IPS DF 4.7 (cell line): ENCODE data around the gene CBX1.
A peak's percentile ranks its signal among the peaks of the same experiment; 100 is the strongest.
"Not testable (repeated sequence)": the region's sequence is repeated elsewhere in the genome, so short reads cannot be mapped to it uniquely, and the experiment has no call there.

ENCODE experiments used
- DNase-seq: peaks from one replicate; pipeline ENCODE4 v3.0.0-alpha.2; 2013; ENCODE audit warnings: low spot score; ENCODE audit errors: extremely low read depth

The CBX1 gene

DNA sequence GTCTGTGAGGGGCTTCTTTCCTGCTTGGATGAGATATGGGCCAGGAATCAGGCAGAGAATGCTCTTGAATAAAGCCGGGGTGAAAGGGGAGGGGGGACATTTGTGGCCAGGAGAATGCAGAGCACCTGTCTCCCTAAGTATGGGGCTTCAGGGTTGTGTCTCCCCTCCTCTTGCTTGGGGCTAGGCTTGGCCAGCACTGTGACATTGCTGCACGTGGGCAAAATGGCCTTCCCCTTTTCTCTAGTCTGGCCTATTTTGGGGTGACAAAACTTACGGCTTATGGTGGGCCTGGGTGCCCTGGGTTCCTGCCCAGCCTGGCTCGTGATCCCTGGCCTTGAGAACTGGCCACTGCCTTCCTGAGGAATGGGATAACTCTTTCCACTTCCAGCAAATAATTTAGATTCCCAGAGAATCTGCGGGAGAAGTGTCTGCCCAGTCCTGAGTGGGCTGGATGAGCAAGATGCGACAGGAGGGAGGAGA, 47.5 kb downstream of the CBX1 start:
- no peak for DNase-seq

DNA sequence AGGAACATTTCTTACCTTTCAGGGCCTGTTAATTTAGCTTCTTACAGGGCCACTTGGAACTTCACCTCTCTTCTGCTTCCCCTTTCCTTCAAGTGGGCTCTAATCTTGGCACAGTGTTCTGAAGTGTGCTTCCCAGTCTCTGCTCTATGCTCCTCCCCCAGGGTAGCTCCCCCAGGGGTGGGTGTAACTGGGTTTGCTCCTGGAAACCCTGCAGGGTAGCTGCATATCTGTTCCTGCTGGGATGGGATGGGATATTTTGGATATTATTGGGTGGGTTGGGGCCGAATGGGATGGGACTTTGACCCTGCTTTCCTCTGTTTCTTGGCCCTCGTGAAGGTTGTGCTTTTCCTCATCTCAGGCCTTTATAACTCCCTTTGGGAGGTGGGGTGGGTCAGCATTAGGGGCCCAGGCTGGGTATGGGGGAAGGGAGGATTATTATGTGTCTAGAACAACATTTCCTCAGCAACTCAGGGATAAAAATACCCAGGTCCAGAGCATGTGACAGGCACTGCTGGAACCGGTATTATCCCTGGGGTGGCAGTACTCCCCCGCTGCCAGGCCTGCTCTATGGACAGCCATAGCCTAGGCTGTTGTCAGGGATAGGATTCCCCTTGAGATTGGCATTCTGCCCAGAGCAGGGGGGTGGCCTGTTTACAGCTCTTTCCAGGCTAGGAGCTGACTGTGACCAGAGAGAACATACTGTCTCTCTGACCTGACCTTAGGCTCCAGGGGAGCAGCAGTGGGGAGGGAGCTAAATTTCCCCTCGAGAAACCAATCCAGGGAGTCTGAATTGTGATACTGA, 48.1 kb downstream of the CBX1 start:
- DNase-seq = no peak

DNA sequence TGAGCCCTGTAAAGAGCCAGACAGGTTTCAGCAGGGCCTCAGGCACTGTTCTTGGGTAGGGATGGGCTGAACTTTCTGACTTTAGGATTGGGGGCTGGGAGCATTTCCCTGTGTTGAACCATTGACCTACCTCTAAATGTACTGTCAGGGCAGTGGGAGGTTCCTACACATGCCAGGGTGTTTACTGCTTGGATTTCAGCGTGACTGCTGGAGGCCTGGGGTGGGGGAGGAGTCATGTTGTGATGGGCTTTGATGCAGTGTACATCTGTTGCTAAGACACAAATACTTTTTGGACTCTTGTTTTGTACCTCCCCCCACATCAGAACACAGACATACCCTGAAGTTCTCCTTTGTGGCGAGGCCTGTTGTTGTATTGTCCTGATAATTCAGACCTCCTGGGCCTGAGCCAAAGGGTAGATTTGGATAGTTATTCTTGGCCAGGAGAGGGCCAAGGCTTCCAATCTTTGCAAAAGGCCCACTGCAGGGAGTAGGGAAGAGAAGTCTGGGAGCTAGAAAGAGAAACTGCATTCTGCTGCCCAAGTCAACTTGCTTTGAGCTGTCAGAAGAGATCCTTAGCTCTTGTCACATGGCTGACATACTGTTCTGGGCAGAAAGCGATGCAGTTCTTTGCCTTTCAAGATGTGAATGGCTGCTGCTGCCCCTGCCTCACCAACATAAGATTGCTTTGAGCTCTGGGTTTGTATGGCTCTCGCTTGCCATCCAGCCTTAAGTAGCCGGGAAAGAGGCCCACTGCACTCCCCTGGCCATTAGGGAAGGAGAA, 49.4 kb downstream of the CBX1 start:
- DNase-seq = no peak

DNA sequence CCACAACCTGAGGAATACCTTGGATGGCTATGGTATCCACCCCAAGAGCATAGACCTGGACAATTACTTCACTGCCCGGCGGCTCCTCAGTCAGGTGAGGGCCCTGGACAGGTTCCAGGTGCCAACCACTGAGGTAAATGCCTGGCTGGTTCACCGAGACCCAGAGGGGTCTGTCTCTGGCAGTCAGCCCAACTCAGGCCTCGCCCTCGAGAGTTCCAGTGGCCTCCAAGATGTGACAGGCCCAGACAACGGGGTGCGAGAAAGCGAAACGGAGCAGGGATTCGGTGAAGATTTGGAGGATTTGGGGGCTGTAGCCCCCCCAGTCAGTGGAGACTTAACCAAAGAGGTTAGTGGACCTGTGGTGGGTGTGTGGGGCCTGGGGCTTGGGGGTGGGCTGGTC, 50.0 kb downstream of the CBX1 start:
- no peak for DNase-seq

DNA sequence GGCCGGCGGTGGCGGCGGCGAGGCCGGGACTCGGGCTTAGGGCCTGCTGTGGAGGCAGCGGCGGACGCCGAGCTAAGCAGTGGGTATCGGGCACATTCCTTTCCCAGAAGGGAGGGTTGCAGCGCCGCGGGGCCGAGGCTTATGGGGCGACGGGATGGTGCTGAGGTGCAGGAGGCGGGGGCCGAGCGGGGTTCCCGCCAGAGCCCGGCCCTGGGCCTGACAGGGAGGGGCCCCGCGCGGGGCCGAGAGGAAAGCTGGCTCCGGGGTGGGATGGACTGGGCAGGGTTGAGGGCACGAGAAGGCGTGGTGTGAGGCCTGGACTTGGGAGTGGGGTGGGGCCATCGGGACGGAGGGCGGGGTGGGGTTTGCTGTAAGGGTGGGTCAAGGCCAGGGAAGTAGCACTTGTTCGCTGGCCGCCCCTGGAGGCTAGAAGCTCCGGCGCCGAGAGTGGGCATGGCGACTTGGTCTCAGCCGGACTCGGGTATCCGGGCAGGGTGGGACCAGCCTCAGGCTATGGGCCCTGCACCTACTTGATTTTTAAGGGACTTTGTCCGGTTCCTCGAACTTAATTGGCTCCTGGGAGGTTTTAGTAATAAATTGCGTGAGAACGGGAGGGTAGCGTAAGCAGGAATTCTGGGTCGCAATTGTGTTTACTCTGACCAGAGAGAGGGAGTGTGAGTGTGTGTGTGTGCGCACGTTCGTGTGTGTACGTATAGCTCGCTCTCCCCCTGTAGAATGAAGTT, 52.7 kb downstream of the CBX1 start:
- no peak for DNase-seq

DNA sequence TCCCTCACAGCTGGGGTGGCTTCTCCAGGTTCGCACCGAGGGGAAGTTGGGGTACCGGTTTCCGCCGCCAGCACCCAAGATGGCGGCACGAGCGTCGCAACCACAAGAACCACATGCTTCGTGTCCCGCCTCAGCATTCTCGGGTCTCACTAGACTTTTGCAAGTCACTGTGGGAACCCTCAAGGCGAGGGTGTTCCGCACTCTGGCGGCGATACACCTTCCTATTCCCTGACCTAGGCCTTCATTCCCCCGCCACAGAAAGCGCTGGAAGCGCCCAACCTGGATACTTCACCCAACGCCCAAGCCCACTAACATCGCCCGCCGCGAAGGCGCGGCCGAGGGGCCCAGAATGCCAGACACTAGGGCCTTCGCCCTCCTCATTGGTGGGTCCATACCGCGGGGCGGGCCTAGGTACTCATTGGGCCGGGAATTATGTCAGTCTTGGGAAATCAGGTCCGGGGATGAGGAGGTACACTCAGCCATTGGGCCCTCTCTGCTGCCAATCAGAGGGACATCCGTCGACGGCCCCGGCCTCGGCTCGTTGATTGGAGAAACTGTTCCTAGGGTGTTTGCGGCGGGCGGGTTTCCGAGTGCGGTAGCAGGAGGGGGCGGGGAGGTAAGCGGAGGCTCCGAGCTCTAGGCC, 53.4 kb downstream of the CBX1 start, which contains the start of gene NFE2L1:
Gene NFE2L1, plus strand, starts transcription at position 619 of the 643 bp plus-strand sequence. CDS start 2,760 bp downstream, outside the sequence.
- peak; percentile 96 for DNase-seq

DNA sequence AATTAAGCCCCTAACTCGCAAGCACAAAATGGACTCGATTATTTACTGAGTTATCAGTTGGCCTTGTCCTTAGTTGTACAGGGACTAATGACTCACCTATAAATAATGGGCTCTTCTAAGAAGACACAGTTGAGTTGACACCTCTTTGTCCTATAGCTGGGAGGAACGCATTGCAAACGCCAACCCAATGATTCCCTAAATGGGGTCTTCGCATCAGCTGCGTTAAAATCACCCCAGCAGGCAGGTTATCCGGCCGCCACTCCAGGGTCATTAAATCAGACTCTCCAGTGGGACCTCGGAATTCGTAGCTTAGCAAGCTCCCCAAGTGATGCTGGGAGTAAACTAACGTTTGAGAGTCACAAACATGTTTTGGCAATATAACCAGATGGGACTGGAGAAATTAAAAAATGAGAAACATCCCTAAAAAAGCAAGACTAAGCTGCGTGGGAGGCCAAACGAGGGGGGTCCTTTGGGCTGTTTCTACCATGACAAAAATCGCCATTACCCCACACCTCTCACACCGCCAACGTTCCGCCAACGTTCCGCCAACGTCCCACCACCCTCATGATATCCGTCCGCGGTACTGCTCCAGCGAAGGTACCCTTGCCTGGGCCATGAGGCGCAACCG, 54.1 kb downstream of the CBX1 start:
- DNase-seq = no peak

DNA sequence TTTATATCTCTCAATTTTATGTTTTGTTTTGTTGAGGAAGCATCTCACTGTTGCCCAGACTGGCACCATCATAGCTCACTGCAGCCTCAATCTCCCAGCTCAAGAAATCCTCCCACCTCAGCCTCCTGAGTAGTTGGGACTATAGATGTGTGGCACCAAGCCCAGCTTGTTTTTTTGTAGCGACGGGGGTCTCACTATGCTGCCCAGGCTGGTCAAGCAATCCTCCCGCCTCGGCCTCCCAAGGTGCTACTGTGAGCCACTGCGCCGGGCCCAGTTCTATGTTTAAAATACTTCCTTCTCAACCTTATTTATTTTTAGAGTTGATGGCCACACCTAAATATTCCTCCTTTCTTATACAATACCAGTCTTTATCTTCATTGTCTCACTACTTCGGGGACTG, 55.0 kb downstream of the CBX1 start:
- DNase-seq = no peak

DNA sequence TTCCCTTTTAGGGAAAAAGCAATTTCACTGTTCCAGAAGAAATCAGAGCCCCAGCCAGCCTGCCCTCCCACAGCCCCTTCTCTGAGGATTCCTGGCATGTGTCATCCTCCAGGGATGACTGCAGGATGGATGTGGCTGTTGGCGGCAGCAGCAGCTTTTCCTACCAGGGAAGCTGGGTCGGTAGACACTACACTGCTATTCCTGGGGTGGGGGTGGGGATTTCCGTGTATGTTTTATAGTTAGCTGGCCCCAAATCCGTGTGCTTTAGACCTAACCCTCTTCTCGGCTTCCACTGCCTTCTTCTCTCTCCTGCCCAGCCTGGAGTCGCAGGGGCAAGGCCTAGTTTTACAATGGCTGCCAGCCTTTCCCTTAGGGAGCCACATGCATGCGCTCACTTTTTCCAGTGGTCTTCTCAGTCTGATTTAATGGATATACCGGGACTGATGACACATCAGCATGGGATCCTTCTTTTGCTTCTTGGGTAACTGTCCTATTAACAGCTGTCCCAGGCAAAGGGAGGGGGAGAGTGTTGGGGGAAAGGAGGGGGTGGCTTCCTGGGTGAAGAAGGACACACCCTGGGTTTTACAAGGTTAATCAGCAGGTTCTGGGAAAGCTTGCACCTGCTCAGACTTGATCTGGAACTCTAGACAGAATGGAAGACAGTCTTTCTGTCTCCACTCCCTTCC, 55.8 kb downstream of the CBX1 start:
- DNase-seq = no peak

DNA sequence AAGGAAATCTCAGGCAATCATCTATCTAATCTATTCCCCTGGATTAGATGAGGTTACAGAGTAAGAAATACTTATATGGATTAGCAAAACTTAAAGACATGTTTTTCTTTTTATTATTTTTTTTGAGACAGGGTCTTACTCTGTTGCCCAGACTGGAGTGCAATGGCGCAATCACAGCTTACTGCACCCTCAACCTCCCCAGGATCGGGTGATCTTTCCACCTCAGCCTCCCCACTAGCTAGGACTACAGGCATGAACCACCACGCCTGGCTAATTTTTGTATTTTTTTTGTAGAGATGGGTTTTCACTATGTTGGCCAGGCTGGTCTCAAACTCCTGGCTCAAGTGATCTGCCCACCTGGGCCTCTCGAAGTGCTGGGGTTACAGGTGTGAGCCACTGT, 56.4 kb downstream of the CBX1 start:
- DNase-seq = no peak

DNA sequence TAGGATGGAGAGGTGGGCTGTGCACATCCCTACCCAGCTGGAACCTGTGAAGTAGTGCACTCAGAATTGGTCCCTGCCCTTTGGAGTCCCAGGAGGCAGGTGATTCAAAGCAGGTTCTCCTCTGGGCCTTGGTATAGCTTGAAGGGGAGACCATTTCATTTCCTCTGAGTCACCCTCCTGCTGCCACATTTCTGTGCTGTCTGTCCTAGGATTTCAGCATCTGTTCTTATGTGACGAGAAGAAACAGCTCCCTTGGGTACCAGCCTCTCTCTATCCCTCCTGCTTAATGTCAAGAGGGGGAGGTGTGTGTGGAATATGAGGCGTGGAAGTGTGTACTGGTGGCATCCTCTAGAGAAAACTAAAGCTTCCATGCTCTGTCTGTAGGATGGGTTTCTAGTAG, 58.1 kb downstream of the CBX1 start:
- DNase-seq = no peak

DNA sequence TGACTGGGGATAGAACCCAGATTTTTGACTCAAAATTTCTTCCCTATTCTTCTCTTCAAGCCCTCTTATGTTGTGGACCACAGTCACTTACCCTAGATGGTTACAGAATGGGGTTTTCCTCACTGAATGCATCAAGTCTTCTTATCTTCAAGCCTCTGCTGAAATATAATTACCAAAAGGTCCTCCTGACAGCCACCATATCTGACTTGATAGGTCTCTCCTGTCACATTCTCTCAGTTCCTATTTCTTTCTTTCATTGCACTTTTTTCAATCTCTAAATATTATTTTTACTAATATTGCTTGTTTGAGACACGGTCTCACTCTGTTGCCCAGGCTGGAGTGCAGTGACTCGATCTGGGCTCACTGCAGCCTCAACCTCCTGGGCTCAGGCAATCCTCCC, 62.6 kb downstream of the CBX1 start:
- no peak for DNase-seq

DNA sequence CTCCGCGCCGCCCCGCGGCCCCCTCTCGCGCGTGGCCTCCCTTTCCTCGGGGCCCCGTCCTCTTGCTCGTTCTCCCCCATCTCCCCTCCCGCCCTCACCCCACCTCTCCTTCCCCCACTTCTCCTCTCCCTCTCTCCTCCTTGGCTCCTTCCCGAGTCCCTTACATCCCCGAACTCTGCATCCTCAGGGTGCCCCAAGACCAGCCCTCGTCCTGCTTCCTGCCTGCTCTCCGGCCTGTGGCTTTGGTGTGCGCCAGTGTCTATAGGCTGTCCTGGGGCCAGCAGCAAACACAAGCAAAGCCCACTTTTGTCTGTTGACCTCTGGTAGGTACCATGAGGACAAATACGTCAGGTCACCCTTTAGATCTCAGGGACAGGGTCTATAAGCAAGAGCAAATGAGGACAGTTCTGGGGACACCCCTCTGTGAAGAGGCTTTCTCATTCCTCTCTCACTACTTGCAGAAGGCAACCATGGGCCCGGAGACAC, 63.4 kb downstream of the CBX1 start:
- DNase-seq = no peak

DNA sequence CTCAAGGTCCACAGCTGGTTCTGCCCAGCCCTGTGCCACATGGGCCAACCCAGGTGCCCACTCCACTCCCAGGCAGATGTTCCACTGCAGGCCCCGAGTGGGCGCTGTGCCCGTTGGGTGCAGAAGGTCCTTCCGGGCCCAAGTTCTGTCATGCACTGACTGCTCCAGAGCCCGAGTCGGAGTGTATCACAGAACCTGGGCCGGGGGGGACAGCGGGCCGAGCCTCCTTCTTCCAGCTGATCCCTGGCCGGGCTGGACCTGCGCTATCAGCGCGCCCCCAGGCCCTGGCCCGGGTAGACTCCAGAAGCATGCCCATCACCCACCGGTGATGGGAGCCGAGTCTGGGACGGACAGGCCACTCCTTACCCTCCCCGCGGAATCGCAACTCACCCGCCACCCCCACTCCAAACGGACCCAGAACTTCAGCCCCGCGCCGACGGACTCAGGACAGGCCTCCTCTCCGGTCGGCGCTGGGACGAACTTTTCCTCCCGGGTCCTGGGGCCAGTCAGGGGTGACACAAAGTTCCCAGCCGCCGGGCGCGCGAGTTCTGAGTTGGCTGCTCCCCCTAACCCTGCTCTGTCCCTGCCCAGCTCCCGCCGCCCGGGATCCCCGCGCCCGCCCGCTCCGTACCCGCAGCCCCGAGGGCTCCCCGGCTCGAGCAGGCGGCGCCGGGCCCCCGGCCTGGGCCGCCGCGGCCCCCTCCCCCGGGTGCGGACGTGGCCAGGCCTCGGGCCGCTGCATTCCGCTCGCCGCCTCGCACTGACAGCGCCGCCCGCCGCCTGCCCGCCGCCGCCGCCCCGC, 64.0 kb downstream of the CBX1 start, which contains the start of gene COPZ2:
Gene COPZ2, minus strand, starts transcription at position 762 of the 802 bp plus-strand sequence. Its CDS starts 20 bp downstream, at position 742.
- DNase-seq = no peak

DNA sequence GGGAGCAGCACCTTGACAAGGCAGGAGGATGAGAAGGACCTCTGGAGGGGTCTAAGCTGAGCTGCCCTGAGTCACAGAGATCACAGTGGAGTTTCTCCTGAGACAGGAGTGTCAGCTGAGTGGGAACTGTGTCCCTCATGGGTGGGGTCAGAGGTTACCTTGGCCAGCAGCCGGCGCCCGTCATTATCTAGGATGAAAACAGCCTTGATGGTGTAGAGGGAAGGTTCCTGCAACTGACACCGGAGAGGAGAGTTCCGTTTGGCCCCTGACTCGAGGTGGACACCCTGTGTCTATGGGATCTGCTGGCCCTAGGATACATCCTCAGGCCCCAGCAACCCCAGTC, 64.6 kb downstream of the CBX1 start:
- no peak for DNase-seq

DNA sequence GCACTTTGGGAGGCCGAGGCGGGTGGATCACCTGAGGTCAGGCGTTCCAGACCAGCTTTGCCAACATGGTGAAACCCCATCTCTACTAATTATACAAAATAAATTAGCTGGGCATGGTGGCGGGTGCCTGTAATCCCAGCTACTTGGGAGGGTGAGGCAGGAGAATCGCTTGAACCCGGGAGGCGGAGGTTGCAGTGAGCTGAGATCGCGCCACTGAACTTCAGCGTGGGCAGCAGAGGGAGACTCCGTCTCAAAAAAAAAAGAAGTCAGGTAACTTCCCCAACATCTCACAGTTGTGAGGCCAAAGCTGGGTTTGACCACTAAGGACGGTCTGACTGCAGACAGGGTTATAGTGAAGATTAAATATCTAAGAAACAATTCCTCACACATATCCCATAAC, 66.5 kb downstream of the CBX1 start:
- not testable (repeated sequence) for DNase-seq

DNA sequence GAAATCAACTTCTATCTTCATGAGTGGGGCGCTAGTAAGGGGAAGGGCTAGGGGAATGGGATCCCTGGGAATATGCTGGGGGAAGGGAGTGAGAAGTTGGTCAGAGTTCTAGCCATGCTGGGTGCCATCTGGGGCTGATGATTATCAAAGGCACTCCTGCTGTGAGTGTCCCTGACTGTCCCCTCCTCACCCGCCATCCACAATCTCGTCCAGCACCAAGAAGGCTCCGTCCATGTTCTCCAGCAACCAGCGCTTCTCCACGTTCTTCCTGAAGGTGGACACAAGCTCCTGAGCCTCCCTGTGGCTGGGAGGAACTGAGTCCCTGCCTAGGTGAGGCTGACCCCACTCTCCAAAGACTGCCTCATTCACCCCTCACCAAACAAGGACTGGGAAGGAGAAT, 69.3 kb downstream of the CBX1 start:
- DNase-seq = no peak

DNA sequence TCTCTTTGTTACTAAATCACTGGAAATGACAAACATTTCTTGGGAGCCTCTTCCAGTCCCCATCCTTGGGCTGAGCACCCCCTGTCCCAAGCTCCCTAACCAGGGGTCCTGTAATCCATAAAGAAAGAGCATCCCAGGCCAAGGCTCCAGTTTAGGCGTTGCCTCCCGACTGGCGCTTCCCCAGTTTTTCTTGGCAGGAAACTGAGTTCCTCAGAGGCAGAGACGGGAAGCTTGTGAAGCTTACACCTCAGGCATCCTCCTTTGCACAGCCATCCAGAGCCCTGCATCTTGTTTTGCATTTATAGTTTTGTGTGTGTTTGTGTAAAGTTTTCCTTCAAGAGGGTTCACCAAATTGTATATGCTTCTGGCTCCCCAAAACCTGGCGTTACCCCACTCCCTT, 70.7 kb downstream of the CBX1 start:
- no peak for DNase-seq

DNA sequence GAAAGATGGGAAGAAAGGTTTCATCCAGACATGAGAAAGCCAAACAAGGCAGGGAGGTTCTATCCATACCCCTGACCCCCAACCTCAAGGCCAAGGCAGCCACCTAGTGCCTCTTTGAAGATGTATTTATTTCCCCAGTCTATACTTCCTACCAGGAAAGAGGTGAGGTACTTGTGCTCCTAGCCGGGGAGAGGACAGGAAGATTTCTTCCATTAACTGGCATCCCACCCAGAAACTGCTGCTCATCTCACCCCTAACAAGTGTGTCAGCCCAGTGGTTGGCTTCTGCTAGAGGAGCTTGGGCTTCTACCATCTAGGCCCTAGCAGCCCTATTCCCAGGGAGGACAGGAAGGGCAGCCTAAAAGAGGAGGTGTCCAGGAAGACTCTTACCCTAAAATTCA, 72.5 kb downstream of the CBX1 start:
- DNase-seq = no peak
